Mesenchymal stem cell (in vitro differentiated cells and primary cell): ENCODE results near the gene RAB3C.

Experiments used
- DNase-seq: peaks from one replicate; pipeline ENCODE4 v3.0.0-alpha.2; 2013
- H2AFZ ChIP-seq: one replicate; pipeline ENCODE4 v1.6.1; 2013; ENCODE audit warnings: low read depth, mild to moderate bottlenecking, control low read depth, inconsistent platforms, low read length, moderate library complexity
- H2AK5ac ChIP-seq: 2 replicates; pipeline ENCODE4 v1.6.1; 2013; ENCODE audit warnings: low read length, moderate library complexity, mild to moderate bottlenecking, inconsistent platforms; ENCODE audit not compliant: severe bottlenecking
- H2BK120ac ChIP-seq: one replicate; pipeline ENCODE4 v1.6.1; 2013; ENCODE audit warnings: low read depth, mild to moderate bottlenecking, inconsistent platforms, low read length, moderate library complexity
- H2BK12ac ChIP-seq, 2 experiments: one replicate each; pipeline ENCODE4 v1.6.1; 2013; ENCODE audit warnings: inconsistent platforms in 2 of 2, low read length in 2 of 2, mild to moderate bottlenecking in 2 of 2, moderate library complexity in 2 of 2, control low read depth in 1 of 2
- H2BK15ac ChIP-seq: one replicate; pipeline ENCODE4 v1.6.1; 2013; ENCODE audit warnings: mild to moderate bottlenecking, low read depth, inconsistent platforms; ENCODE audit not compliant: poor library complexity, severe bottlenecking
- H2BK5ac ChIP-seq: 2 replicates; pipeline ENCODE4 v1.6.1; 2013; ENCODE audit warnings: low read depth, mild to moderate bottlenecking, low read length, control low read depth, inconsistent platforms; ENCODE audit not compliant: poor library complexity, severe bottlenecking
- H3K14ac ChIP-seq, 2 experiments: one replicate each; pipeline ENCODE4 v1.6.1; 2013; ENCODE audit warnings: inconsistent platforms in 2 of 2, low read length in 2 of 2, control low read depth in 1 of 2, mild to moderate bottlenecking in 1 of 2, moderate library complexity in 1 of 2
- H3K18ac ChIP-seq, 2 experiments: one replicate each; pipeline ENCODE4 v1.6.1; 2013; ENCODE audit warnings: inconsistent platforms in 2 of 2, low read length in 2 of 2, control low read depth in 1 of 2, low read depth in 1 of 2, mild to moderate bottlenecking in 1 of 2
- H3K23ac ChIP-seq, 2 experiments: one replicate each; pipeline ENCODE4 v1.6.1; 2013; ENCODE audit warnings: inconsistent platforms in 2 of 2, low read length in 2 of 2, mild to moderate bottlenecking in 2 of 2, moderate library complexity in 2 of 2, control low read depth in 1 of 2
- H3K27ac ChIP-seq: 2 replicates; pipeline ENCODE4 v1.5.1; 2013; ENCODE audit warnings: mild to moderate bottlenecking, moderate library complexity, low read length, control low read depth, inconsistent platforms; ENCODE audit not compliant: poor library complexity, severe bottlenecking
- H3K27me3 ChIP-seq, 2 experiments: 2 replicates each; pipeline versions ENCODE4 v1.6.1 to v1.7.0; 2013; ENCODE audit warnings: low read length in 2 of 2, mild to moderate bottlenecking in 2 of 2, moderate library complexity in 2 of 2, control low read depth in 1 of 2, inconsistent platforms in 1 of 2; ENCODE audit not compliant: control insufficient read depth in 1 of 2, insufficient read depth in 1 of 2
- H3K36me3 ChIP-seq, 2 experiments: 2 replicates each; pipeline versions ENCODE4 v1.6.1 to v1.7.0; 2013; ENCODE audit warnings: low read length in 2 of 2, control low read depth in 1 of 2, inconsistent platforms in 1 of 2, low read depth in 1 of 2, mild to moderate bottlenecking in 1 of 2; ENCODE audit not compliant: insufficient read depth in 2 of 2, control insufficient read depth in 1 of 2
- H3K4ac ChIP-seq, 2 experiments: one replicate each; pipeline ENCODE4 v1.6.1; 2013; ENCODE audit warnings: inconsistent platforms in 2 of 2, low read length in 2 of 2, mild to moderate bottlenecking in 2 of 2, moderate library complexity in 2 of 2, control low read depth in 1 of 2, low read depth in 1 of 2
- H3K4me1 ChIP-seq: 2 replicates; pipeline ENCODE4 v1.6.1; 2013; ENCODE audit warnings: low read depth, low read length, control low read depth; ENCODE audit not compliant: control insufficient read depth, insufficient read depth
- H3K4me2 ChIP-seq: 2 replicates; pipeline ENCODE4 v1.6.1; 2013; ENCODE audit warnings: low read length, mild to moderate bottlenecking, inconsistent platforms; ENCODE audit not compliant: poor library complexity, severe bottlenecking
- H3K4me3 ChIP-seq, 2 experiments: 2 replicates each; pipeline versions ENCODE4 v1.5.1 to v1.7.0; 2013; ENCODE audit warnings: low read length in 2 of 2, mild to moderate bottlenecking in 2 of 2, control low read depth in 1 of 2, low read depth in 1 of 2; ENCODE audit not compliant: insufficient read depth in 1 of 2
- H3K79me1 ChIP-seq: replicated peaks from 2 replicates; pipeline ENCODE4 v1.6.1; 2013; ENCODE audit warnings: mild to moderate bottlenecking, control low read depth, low read length, inconsistent platforms; ENCODE audit not compliant: poor library complexity, severe bottlenecking
- H3K9ac ChIP-seq: 2 replicates; pipeline ENCODE4 v1.7.0; 2013; ENCODE audit warnings: mild to moderate bottlenecking, low read length, moderate library complexity
- H3K9me3 ChIP-seq: 2 replicates; pipeline ENCODE4 v1.7.0; 2013; ENCODE audit warnings: mild to moderate bottlenecking, low read length; ENCODE audit not compliant: control insufficient read depth
- H4K8ac ChIP-seq: one replicate; pipeline ENCODE4 v1.6.1; 2013; ENCODE audit warnings: inconsistent platforms, mild to moderate bottlenecking, low read length, moderate library complexity
- H4K91ac ChIP-seq: one replicate; pipeline ENCODE4 v1.6.1; 2013; ENCODE audit warnings: mild to moderate bottlenecking, low read length, inconsistent platforms
- WGBS: methylation state at CpG from one replicate; pipeline ENCODE4 v1.1.7; 2013; ENCODE audit warnings: mixed read lengths; 5-methylcytosine and 5-hydroxymethylcytosine counted together

The RAB3C gene

GRCh38 chr5:58641533-58641932, 58.7 kb downstream of the RAB3C start:
- no peak for DNase-seq
- no peaks in the 10 kb centered on the region for H3K36me3 ChIP-seq
- H3K9ac ChIP-seq, result no peak overlapping the region
- 100% methylated on average over 1 of the region's 1 CpG for WGBS
- no peak overlapping the region for H3K14ac ChIP-seq
- H3K23ac ChIP-seq, result no peak overlapping the region
- H4K8ac ChIP-seq, result no peak overlapping the region
- H3K18ac ChIP-seq, result no peak overlapping the region
- no peaks in the 10 kb centered on the region for H3K9me3 ChIP-seq
- H4K91ac ChIP-seq, result no peak overlapping the region
- H2BK15ac ChIP-seq, result no peak overlapping the region
- H2BK5ac ChIP-seq, result no peak overlapping the region
- no peaks in the 10 kb centered on the region for H3K79me1 ChIP-seq
- no peak overlapping the region for H3K4me2 ChIP-seq
- no peak overlapping the region for H3K4ac ChIP-seq
- H2BK120ac ChIP-seq, result no peak overlapping the region
- H3K4me1 ChIP-seq, result no peaks in the 10 kb centered on the region
- H3K27ac ChIP-seq, result no peak overlapping the region
- H2AK5ac ChIP-seq, result no peak overlapping the region
- no peak overlapping the region for H2BK12ac ChIP-seq
- no peaks in the 10 kb centered on the region for H3K27me3 ChIP-seq
- H2AFZ ChIP-seq, result no peak overlapping the region
- H3K4me3 ChIP-seq, result no peak overlapping the region

- Histone ChIP-seq H4K8ac (no peak overlapping the region), H2BK5ac (no peak overlapping the region), H3K4me2 (no peak overlapping the region), H2BK12ac (no peak overlapping the region), H4K91ac (no peak overlapping the region), H3K18ac (no peak overlapping the region), H3K36me3 (no peaks in the 10 kb centered on the region), H3K4ac (no peak overlapping the region), H2BK15ac (no peak overlapping the region), H3K79me1 (no peaks in the 10 kb centered on the region), H2AFZ (no peak overlapping the region), H3K27ac (no peak overlapping the region), H3K23ac (no peak overlapping the region), H2AK5ac (no peak overlapping the region), H3K4me3 (no peak overlapping the region), H3K27me3 (peaks cover 0 to 4% of the 10 kb centered on the region in 2 experiments), H3K9ac (no peak overlapping the region), H3K14ac (no peak overlapping the region), H2BK120ac (no peak overlapping the region), H3K9me3 (no peaks in the 10 kb centered on the region), H3K4me1 (no peaks in the 10 kb centered on the region)
- WGBS, result 88% methylated on average over 3 of the region's 4 CpGs
- DNase-seq, result no peak
These were observed 66.0 kb downstream of the RAB3C start for GRCh38 chr5:58648846-58649245.

- H2BK15ac ChIP-seq, result no peak overlapping the region
- H4K91ac ChIP-seq, result no peak overlapping the region
- H3K23ac ChIP-seq, result no peak overlapping the region
- no peak overlapping the region for H2BK120ac ChIP-seq
- H3K27ac ChIP-seq, result no peak overlapping the region
- no peaks in the 10 kb centered on the region for H3K9me3 ChIP-seq
- H3K14ac ChIP-seq, result no peak overlapping the region
- H2AFZ ChIP-seq, result no peak overlapping the region
- H3K4me2 ChIP-seq, result no peak overlapping the region
- H3K4ac ChIP-seq, result no peak overlapping the region
- WGBS, result 45% methylated on average over 2 of the region's 2 CpGs
- H3K27me3 ChIP-seq, result peaks cover 0 to 4% of the 10 kb centered on the region in 2 experiments
- H3K79me1 ChIP-seq, result no peaks in the 10 kb centered on the region
- no peak for DNase-seq
- H4K8ac ChIP-seq, result no peak overlapping the region
- no peak overlapping the region for H3K9ac ChIP-seq
- H3K36me3 ChIP-seq, result no peaks in the 10 kb centered on the region
- no peak overlapping the region for H3K18ac ChIP-seq
- H3K4me3 ChIP-seq, result no peak overlapping the region
- no peaks in the 10 kb centered on the region for H3K4me1 ChIP-seq
- no peak overlapping the region for H2AK5ac ChIP-seq
- H2BK5ac ChIP-seq, result no peak overlapping the region
- no peak overlapping the region for H2BK12ac ChIP-seq
These were observed 66.8 kb downstream of the RAB3C start for GRCh38 chr5:58649716-58650115.

- no peak overlapping the region for H2BK15ac ChIP-seq
- H2AFZ ChIP-seq, result no peak overlapping the region
- DNase-seq, result no peak
- H3K4me3 ChIP-seq, result no peak overlapping the region
- H3K36me3 ChIP-seq, result no peaks in the 10 kb centered on the region
- H3K27ac ChIP-seq, result no peak overlapping the region
- no peak overlapping the region for H3K23ac ChIP-seq
- no peak overlapping the region for H4K8ac ChIP-seq
- no peak overlapping the region for H2AK5ac ChIP-seq
- H4K91ac ChIP-seq, result no peak overlapping the region
- H2BK12ac ChIP-seq, result no peak overlapping the region
- H3K9me3 ChIP-seq, result no peaks in the 10 kb centered on the region
- H3K9ac ChIP-seq, result no peak overlapping the region
- no peak overlapping the region for H3K14ac ChIP-seq
- H3K18ac ChIP-seq, result no peak overlapping the region
- no peaks in the 10 kb centered on the region for H3K4me1 ChIP-seq
- H3K4ac ChIP-seq, result no peak overlapping the region
- H3K4me2 ChIP-seq, result no peak overlapping the region
- H3K27me3 ChIP-seq, result peaks cover 0 to 4% of the 10 kb centered on the region in 2 experiments
- WGBS, result 100% methylated on average over 1 of the region's 1 CpG
- no peak overlapping the region for H2BK120ac ChIP-seq
- H3K79me1 ChIP-seq, result no peaks in the 10 kb centered on the region
- no peak overlapping the region for H2BK5ac ChIP-seq
These were observed 70.6 kb downstream of the RAB3C start for GRCh38 chr5:58653521-58653920.
